OCI-LY7 (cell line): ENCODE results near the gene PAWR. TPM values are rescaled to one million over a fixed set of nuclear protein-coding genes. Genes with fewer than 3 reads are reported as not detected.

Experiments used
- BruUV-seq: library from RNA; stranded (reverse); fragments of 400-500 nt; replicated peaks from 2 replicates; lab custom pipeline; 2021; lab: Mats Ljungman, UMichigan
- CTCF ChIA-PET: fragments of 300-600 bp; sonication (Branson Sonifier 250); formaldehyde crosslinking; loops from one replicate; lab custom pipeline; 2022; ENCODE audit warnings: antibody characterized with exemption; ENCODE audit not compliant: unreplicated experiment; lab: Charles Lee
- POLR2A ChIA-PET: fragments of 300-600 bp; sonication (Branson Sonifier 250); formaldehyde crosslinking; loops from one replicate; lab custom pipeline; 2022; ENCODE audit warnings: antibody characterized with exemption; lab: Charles Lee
- DNase-seq: peaks from one replicate; pipeline ENCODE4 v3.0.0-alpha.2; 2015; ENCODE audit warnings: low spot score
- H2AFZ ChIP-seq: fragments of 200-600 bp; sonication (generic), shearing (Covaris generic); 2 replicates; pipeline ENCODE4 v1.6.1; 2014; ENCODE audit warnings: mild to moderate bottlenecking, antibody characterized with exemption, low read length, moderate library complexity
- H3K27ac ChIP-seq: fragments of 200-600 bp; sonication (generic); 2 replicates; pipeline ENCODE4 v1.5.1; 2014; ENCODE audit warnings: mixed run types, low read depth, mild to moderate bottlenecking, moderate library complexity, low read length, inconsistent platforms; ENCODE audit not compliant: poor library complexity, severe bottlenecking
- H3K36me3 ChIP-seq: fragments of 200-600 bp; sonication (generic); 2 replicates; pipeline ENCODE4 v1.6.1; 2014; ENCODE audit warnings: mild to moderate bottlenecking, antibody characterized with exemption, low read length, moderate library complexity, mixed read lengths; ENCODE audit not compliant: insufficient read depth
- H3K4me1 ChIP-seq: fragments of 200-600 bp; sonication (generic); 2 replicates; pipeline ENCODE4 v1.5.1; 2014; ENCODE audit warnings: mild to moderate bottlenecking, low read length; ENCODE audit not compliant: insufficient read depth, poor library complexity, severe bottlenecking
- H3K4me2 ChIP-seq: fragments of 200-600 bp; sonication (generic); 2 replicates; pipeline ENCODE4 v1.6.1; 2014; ENCODE audit warnings: mild to moderate bottlenecking, low read length
- H3K4me3 ChIP-seq: fragments of 200-600 bp; sonication (generic); 2 replicates; pipeline ENCODE4 v1.5.1; 2014; ENCODE audit warnings: mild to moderate bottlenecking, low read depth, low read length; ENCODE audit not compliant: poor library complexity, severe bottlenecking
- H3K79me2 ChIP-seq: fragments of 200-600 bp; sonication (generic); 2 replicates; pipeline ENCODE4 v1.6.1; 2016; ENCODE audit warnings: low read depth, mild to moderate bottlenecking, low read length, moderate library complexity, mixed read lengths; ENCODE audit not compliant: insufficient read depth
- H3K9me2 ChIP-seq: fragments of 200-600 bp; sonication (generic); 2 replicates; pipeline ENCODE4 v1.6.1; 2016; ENCODE audit warnings: mild to moderate bottlenecking, low read length, mixed read lengths; ENCODE audit not compliant: insufficient read depth
- H3K9me3 ChIP-seq: fragments of 200-600 bp; sonication (generic); 2 replicates; pipeline ENCODE4 v1.6.1; 2014; ENCODE audit warnings: mild to moderate bottlenecking, mixed run types, low read length, mixed read lengths
- H4K20me1 ChIP-seq: fragments of 200-600 bp; sonication (generic); 2 replicates; pipeline ENCODE4 v1.6.1; 2014; ENCODE audit warnings: mild to moderate bottlenecking, antibody characterized with exemption, low read length, moderate library complexity, mixed read lengths; ENCODE audit not compliant: insufficient read depth
- CTCF ChIP-seq: fragments of 200-600 bp; sonication (generic); conservative IDR thresholded peaks from 2 replicates; pipeline ENCODE4 v1.5.1; 2014; ENCODE audit warnings: mild to moderate bottlenecking, antibody characterized with exemption, low read length, moderate library complexity, mixed read lengths
- EZH2phosphoT487 ChIP-seq: fragments of 200-600 bp; sonication (generic); IDR thresholded peaks from 2 replicates; pipeline ENCODE4 v1.6.1; 2018; ENCODE audit warnings: low read depth, borderline replicate concordance, mild to moderate bottlenecking, mixed run types, antibody characterized with exemption, low read length, moderate library complexity, mixed read lengths
- intact Hi-C: fragments of 100-400 bp; cut with micrococcal nuclease; formaldehyde crosslinking; loops from one replicate; pipeline ENCODE4 v1.10.0; 2022; ENCODE audit not compliant: unreplicated experiment
- total RNA-seq, 2 experiments: library from RNA; depleted of rRNA in 1 of 2; stranded (reverse); fragments of >200 nt in 1 of 2; shearing (Covaris generic) in 1 of 2; gene quantifications; 2 replicates each; pipeline ENCODE4 v1.2.3, GENCODE V29; 2014 to 2022

The PAWR gene
- total RNA-seq, 2 experiments from 2014 or later = 107 to 186 TPM

DNA sequence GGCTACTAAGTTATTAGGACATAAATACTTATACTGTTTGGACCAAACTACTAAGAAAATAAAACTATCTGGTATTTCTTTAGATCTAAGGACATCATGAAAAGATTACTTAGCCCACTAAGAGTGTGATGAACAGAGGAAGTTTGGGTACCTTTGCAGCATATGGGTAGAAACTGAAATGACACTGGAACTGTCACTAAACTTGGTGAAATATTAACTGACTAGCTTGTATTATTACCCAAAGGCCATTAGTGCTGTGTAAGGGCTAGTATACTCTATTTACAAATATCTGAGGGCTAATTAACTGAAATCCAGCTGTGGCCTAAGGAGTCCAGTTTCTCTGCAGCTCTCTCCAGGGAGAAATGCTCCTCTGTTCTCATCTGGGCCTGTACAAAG, 45.5 kb downstream of the PAWR start:
- intact Hi-C loops = no loop called here
- no peak for DNase-seq
- Histone ChIP-seq H3K4me2 (no peak overlapping the region), H3K36me3 (peaks cover 34% of the 10 kb centered on the region), H3K4me3 (no peak overlapping the region), H2AFZ (no peak overlapping the region), H3K9me3 (peaks cover 5% of the 10 kb centered on the region; the same call in 1 of the 2 replicates), H3K27ac (no peak overlapping the region), H3K4me1 (no peaks in the 10 kb centered on the region), H4K20me1 (peaks cover 17% of the 10 kb centered on the region), H3K9me2 (no peaks in the 10 kb centered on the region), H3K79me2 (peaks cover 72% of the 10 kb centered on the region)
- ChIA-PET POLR2A (interaction anchor here (0.6 to 2.6 kb wide), 4 partner anchors 9 to 132 kb away, joined by 3 to 13 read pairs (median 3); no protein-coding TSS in a partner anchor), CTCF (no interaction called here)
- TF ChIP-seq CTCF (no peak), EZH2phosphoT487 (no peak)
- no TSS peak for BruUV-seq

DNA sequence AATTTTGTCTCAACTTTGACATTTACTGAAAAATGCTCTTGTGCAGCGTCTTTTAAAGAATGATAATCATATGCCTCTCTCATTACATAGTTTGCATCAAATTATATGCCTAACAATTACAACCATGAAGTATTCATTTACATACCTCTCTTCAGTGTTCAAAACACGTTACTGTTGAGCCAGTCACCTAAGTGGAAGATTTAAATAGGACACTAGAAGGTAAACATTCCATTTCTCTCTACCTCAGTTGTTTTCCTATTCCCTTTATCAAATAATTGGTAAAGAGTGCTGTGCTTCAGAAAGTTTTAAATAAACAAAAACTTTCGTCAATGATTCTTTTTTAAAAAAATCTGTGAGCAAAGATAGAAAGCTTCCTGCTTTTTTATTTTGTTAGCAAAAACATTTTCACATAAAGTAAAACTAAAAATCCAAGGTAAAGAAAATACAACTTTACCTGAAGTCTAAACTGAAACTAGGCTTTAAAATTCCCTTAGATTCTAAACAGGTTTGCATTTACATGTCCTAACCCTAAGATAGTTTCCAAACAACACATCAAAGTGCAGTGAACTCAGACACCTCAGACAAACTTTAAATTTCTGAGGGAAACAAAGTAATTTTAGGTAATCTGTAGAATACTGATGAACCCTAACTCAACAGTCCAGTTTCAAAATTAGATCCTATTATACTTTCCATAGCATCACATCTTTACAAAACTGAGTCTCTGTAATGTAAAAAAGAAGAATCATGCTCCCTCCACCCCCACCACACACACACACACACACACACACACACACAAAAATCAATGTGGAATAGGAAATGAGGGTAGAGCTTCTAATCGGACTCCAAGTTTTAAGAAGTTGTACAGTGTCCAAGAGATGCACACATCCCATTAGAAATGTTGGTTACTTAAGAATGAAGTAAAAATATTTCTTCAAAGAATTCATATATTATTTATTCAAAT, 46.2 kb downstream of the PAWR start:
- no peak for DNase-seq
- intact Hi-C loops = no loop called here
- peaks cover 17% of the 10 kb centered on the region for H4K20me1 ChIP-seq
- H3K27ac ChIP-seq = no peak overlapping the region
- no TSS peak for BruUV-seq
- no peak for TF ChIP-seq EZH2phosphoT487
- no peak for TF ChIP-seq CTCF
- no peak overlapping the region for H2AFZ ChIP-seq
- H3K4me2 ChIP-seq = no peak overlapping the region
- H3K36me3 ChIP-seq = peaks cover 29% of the 10 kb centered on the region
- H3K9me2 ChIP-seq = no peaks in the 10 kb centered on the region
- peaks cover 5% of the 10 kb centered on the region; the same call in 1 of the 2 replicates for H3K9me3 ChIP-seq
- POLR2A ChIA-PET = interaction anchor here (0.6 to 2.6 kb wide), 5 partner anchors 10 to 202 kb away, joined by 3 to 13 read pairs (median 3); no protein-coding TSS in a partner anchor
- H3K4me3 ChIP-seq = no peak overlapping the region
- H3K4me1 ChIP-seq = no peaks in the 10 kb centered on the region
- CTCF ChIA-PET = no interaction called here
- H3K79me2 ChIP-seq = peaks cover 71% of the 10 kb centered on the region
